GM12892 (cell line): ENCODE data around the gene PLCH1.

Experiments
- POLR2A ChIP-seq: IDR thresholded peaks from 2 replicates; pipeline ENCODE4 v1.6.1; 2011; ENCODE audit warnings: low read depth, low read length, control low read depth
- POLR2AphosphoS5 ChIP-seq: IDR thresholded peaks from 2 replicates; pipeline ENCODE4 v1.6.1; 2011; ENCODE audit warnings: low read depth, low read length, control low read depth
- TAF1 ChIP-seq: IDR thresholded peaks from 2 replicates; pipeline ENCODE4 v1.6.1; 2011; ENCODE audit warnings: low read depth, mild to moderate bottlenecking, control low read depth, low read length, borderline replicate concordance

DNA sequence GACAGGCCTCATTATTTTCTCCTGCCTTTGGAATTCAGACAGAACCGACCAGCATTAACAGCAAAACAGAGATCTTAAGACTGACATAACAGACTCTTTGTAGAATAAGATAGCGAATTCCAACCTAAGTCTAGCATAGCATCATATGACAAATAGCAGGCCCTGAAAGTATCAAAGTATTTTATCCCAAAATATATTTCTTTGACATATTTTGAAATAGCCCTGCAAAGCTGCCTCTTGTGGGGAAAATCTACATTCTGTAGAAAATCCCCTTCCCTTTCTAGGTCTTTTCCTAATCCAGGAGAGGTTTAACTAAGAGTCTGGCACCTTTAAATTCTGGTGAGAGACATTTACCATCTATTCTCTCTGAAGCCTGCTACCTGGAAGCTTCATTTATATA is 417.0 kb downstream of the PLCH1 start:
- TF ChIP-seq POLR2AphosphoS5 (no peak), POLR2A (no peak), TAF1 (no peak)
